Hepatocyte (in vitro differentiated cells): ENCODE data around the gene GET3. TPM values are rescaled to one million over a fixed set of nuclear protein-coding genes. Genes with fewer than 3 reads are reported as not detected.

ENCODE experiments used
- DNase-seq: peaks from one replicate; pipeline ENCODE4 v3.0.0-alpha.2; 2016; ENCODE audit warnings: low spot score
- H2AFZ ChIP-seq: fragments of 200-600 bp; sonication (generic); 2 replicates; pipeline ENCODE4 v1.6.0; 2016; ENCODE audit warnings: antibody characterized with exemption, mild to moderate bottlenecking
- H3K27ac ChIP-seq: fragments of 200-600 bp; sonication (generic); 2 replicates; pipeline ENCODE4 v1.5.1; 2016; ENCODE audit warnings: mild to moderate bottlenecking
- H3K27me3 ChIP-seq: fragments of 200-600 bp; sonication (generic); 2 replicates; pipeline ENCODE4 v1.6.1; 2016
- H3K36me3 ChIP-seq: fragments of 200-600 bp; sonication (generic); replicated peaks from 2 replicates; pipeline ENCODE4 v1.5.1; 2016; ENCODE audit warnings: low read depth; ENCODE audit not compliant: insufficient read depth
- H3K4me1 ChIP-seq: fragments of 200-600 bp; sonication (generic); 2 replicates; pipeline ENCODE4 v1.5.1; 2016; ENCODE audit warnings: mild to moderate bottlenecking, moderate library complexity; ENCODE audit not compliant: insufficient read depth
- H3K4me2 ChIP-seq: fragments of 200-600 bp; sonication (generic); 2 replicates; pipeline ENCODE4 v1.6.0; 2016
- H3K4me3 ChIP-seq: fragments of 200-600 bp; sonication (generic); 2 replicates; pipeline ENCODE4 v1.5.1; 2016; ENCODE audit warnings: mild to moderate bottlenecking
- H3K79me2 ChIP-seq: fragments of 200-600 bp; sonication (generic); 2 replicates; pipeline ENCODE4 v1.6.0; 2017; ENCODE audit warnings: mild to moderate bottlenecking
- H3K9me2 ChIP-seq: fragments of 200-600 bp; sonication (generic); replicated peaks from 2 replicates; pipeline ENCODE4 v1.6.0; 2017; ENCODE audit warnings: mild to moderate bottlenecking; ENCODE audit not compliant: insufficient read depth
- H3K9me3 ChIP-seq: fragments of 200-600 bp; sonication (generic); 2 replicates; pipeline ENCODE4 v1.5.1; 2016; ENCODE audit warnings: low read depth, mild to moderate bottlenecking
- H4K20me1 ChIP-seq: fragments of 200-600 bp; sonication (generic); 2 replicates; pipeline ENCODE4 v1.6.0; 2016; ENCODE audit warnings: mild to moderate bottlenecking; ENCODE audit not compliant: insufficient read depth, poor library complexity, severe bottlenecking
- CTCF ChIP-seq: fragments of 200-600 bp; sonication (generic); IDR thresholded peaks from 2 replicates; pipeline ENCODE4 v1.5.1; 2016; ENCODE audit warnings: antibody characterized with exemption, mild to moderate bottlenecking; ENCODE audit not compliant: poor library complexity
- EZH2 ChIP-seq: fragments of 200-600 bp; sonication (generic); IDR thresholded peaks from 2 replicates; pipeline ENCODE4 v1.6.1; 2016; ENCODE audit warnings: antibody characterized with exemption, mild to moderate bottlenecking, borderline replicate concordance
- EZH2phosphoT487 ChIP-seq: fragments of 200-600 bp; sonication (generic); IDR thresholded peaks from one replicate; pipeline ENCODE4 v1.6.1; 2018; ENCODE audit warnings: antibody characterized with exemption, mild to moderate bottlenecking, low read depth, moderate library complexity; ENCODE audit not compliant: unreplicated experiment, severe bottlenecking
- WGBS: methylation state at CpG from one replicate; pipeline ENCODE4 v1.1.6; 2016; ENCODE audit warnings: low lambda C conversion rate; ENCODE audit errors: missing lambda C conversion rate; 5-methylcytosine and 5-hydroxymethylcytosine counted together
- polyA plus RNA-seq: library from polyadenylated mRNA; unstranded; fragments of >200 nt; fragmentation: Nextera tagmentation; extraction: Ambion mirVana; gene quantifications from 2 replicates; pipeline ENCODE4 v1.2.1, GENCODE V29; 2016
- total RNA-seq: library from RNA; depleted of rRNA; stranded (reverse); fragments of >200 nt; gene quantifications from 2 replicates; pipeline ENCODE4 v1.2.3, GENCODE V29; 2014

GET3 gene
- total and polyA plus RNA-seq, 2 experiments from 2014 or later = 52.3 to 108 TPM

- TF ChIP-seq EZH2 = no peak
- TF ChIP-seq EZH2phosphoT487 = no peak
- TF ChIP-seq CTCF = no peak
- 20% methylated on average over 15 of the region's 19 CpGs for WGBS
- Histone ChIP-seq H3K9me3 (no peaks in the 10 kb centered on the region), H3K4me2 (peak overlapping the region; percentile 98), H3K36me3 (no peaks in the 10 kb centered on the region), H3K4me1 (peaks cover 75% of the 10 kb centered on the region), H3K27me3 (no peaks in the 10 kb centered on the region), H4K20me1 (no peaks in the 10 kb centered on the region), H3K9me2 (no peaks in the 10 kb centered on the region), H3K27ac (peak overlapping the region; percentile 99), H2AFZ (no peak overlapping the region), H3K4me3 (no peak overlapping the region), H3K79me2 (no peaks in the 10 kb centered on the region)
- DNase-seq = peak; percentile 68
These were observed 46.6 kb downstream of the GET3 start for GRCh38 chr19:12783849-12784393.

- Histone ChIP-seq H3K27me3 (no peaks in the 10 kb centered on the region), H3K9me3 (no peaks in the 10 kb centered on the region), H4K20me1 (no peaks in the 10 kb centered on the region), H3K79me2 (no peaks in the 10 kb centered on the region), H3K4me2 (peak overlapping the region; percentile 98), H3K27ac (peak overlapping the region; percentile 99), H3K9me2 (no peaks in the 10 kb centered on the region), H3K4me3 (no peak overlapping the region), H2AFZ (no peak overlapping the region), H3K4me1 (peaks cover 74% of the 10 kb centered on the region), H3K36me3 (no peaks in the 10 kb centered on the region)
- WGBS = 58% methylated on average over 10 of the region's 10 CpGs
- no peak for DNase-seq
- TF ChIP-seq EZH2 = no peak
- TF ChIP-seq EZH2phosphoT487 = no peak
- TF ChIP-seq CTCF = no peak
These were observed 47.1 kb downstream of the GET3 start for GRCh38 chr19:12784394-12784870.

- peaks cover 69% of the 10 kb centered on the region for H3K4me1 ChIP-seq
- H3K4me2 ChIP-seq = peak overlapping the region; percentile 98
- DNase-seq = no peak
These were observed 47.7 kb downstream of the GET3 start for GRCh38 chr19:12784871-12785430.

More at GRCh38 chr19:12784871-12785430, 47.7 kb downstream of the GET3 start:
- Histone ChIP-seq H4K20me1 (no peaks in the 10 kb centered on the region), H3K79me2 (no peaks in the 10 kb centered on the region), H3K9me3 (no peaks in the 10 kb centered on the region), H3K27ac (peak overlapping the region; percentile 99), H3K36me3 (no peaks in the 10 kb centered on the region), H3K9me2 (no peaks in the 10 kb centered on the region), H2AFZ (no peak overlapping the region), H3K4me3 (no peak overlapping the region), H3K27me3 (no peaks in the 10 kb centered on the region)
- TF ChIP-seq EZH2 (no peak), EZH2phosphoT487 (no peak), CTCF (no peak)
- WGBS = 64% methylated on average over 5 of the region's 5 CpGs
